ENCODE measurements around the gene COPG2.

GRCh38 chr7:130468612-130469011, 199.9 kb downstream of the COPG2 start:
- TF ChIP-seq EZH2 (IDR thresholded peaks at IDR 0.05; ENCODE audit: borderline replicate concordance, insufficient read depth, low read depth, low read length, poor library complexity, severe bottlenecking) (no peak), CTCF (IDR thresholded peaks at IDR 0.05) (no peak)

All from B cell (primary cell).